Sigmoid colon (tissue), 4 donors: ENCODE data around the gene RALGDS.

ENCODE experiments used
- CTCF ChIP-seq, 4 experiments: fragments of 450-650 bp in 3 of 4; fragments of 200-600 bp in 1 of 4; IDR thresholded peaks; one replicate each; pipeline ENCODE4 v1.5.1; 2016 to 2019; ENCODE audit warnings: antibody characterized with exemption in 4 of 4, mild to moderate bottlenecking in 3 of 4, moderate library complexity in 2 of 4
- EP300 ChIP-seq, 4 donors: sonication (generic); formaldehyde crosslinking; IDR thresholded peaks; one replicate each; pipeline ENCODE4 v1.6.1; 2017; ENCODE audit warnings: antibody characterized with exemption in 4 of 4
- POLR2A ChIP-seq, 2 donors: fragments of 450-650 bp; IDR thresholded peaks; one replicate each; pipeline ENCODE4 v1.6.1; 2016; ENCODE audit warnings: antibody characterized with exemption in 2 of 2, mild to moderate bottlenecking in 2 of 2, moderate library complexity in 2 of 2
- POLR2AphosphoS5 ChIP-seq, 4 donors: sonication (generic); formaldehyde crosslinking; IDR thresholded peaks; one replicate each; pipeline ENCODE4 v1.6.1; 2017; ENCODE audit warnings: antibody characterized with exemption in 4 of 4

GRCh38 chr9:133103183-133103986 is 17.7 kb downstream of the RALGDS start:
- TF ChIP-seq CTCF (IDR thresholded peaks at IDR 0.05) (peak; percentile 86 to 99 (median 98)), POLR2A (IDR thresholded peaks at IDR 0.05) (no peak), EP300 (IDR thresholded peaks at IDR 0.05) (no peak), POLR2AphosphoS5 (IDR thresholded peaks at IDR 0.05) (peak in 2 of 4 donors; percentile 12 to 28)
